HCT116 (cell line): ENCODE data around the gene CNTNAP2.

Source experiments
- CTCF ChIP-seq, 3 experiments: fragments of 200-600 bp in 1 of 3; sonication (generic) in 1 of 3; IDR thresholded peaks in 2 of 3; conservative IDR thresholded peaks in 1 of 3; 2 replicates each; pipeline ENCODE4 v1.5.1; 2012 to 2017; ENCODE audit warnings: low read depth in 2 of 3, low read length in 2 of 3, antibody characterized with exemption in 1 of 3, borderline replicate concordance in 1 of 3, control low read depth in 1 of 3, mild to moderate bottlenecking in 1 of 3, mixed read lengths in 1 of 3, mixed run types in 1 of 3, moderate library complexity in 1 of 3; ENCODE audit not compliant: insufficient read depth in 1 of 3
- ELF1 ChIP-seq: IDR thresholded peaks from 2 replicates; pipeline ENCODE4 v1.6.1; 2012; ENCODE audit warnings: low read depth, borderline replicate concordance
- EZH2 ChIP-seq: fragments of 200-600 bp; sonication (generic); IDR thresholded peaks from 2 replicates; pipeline ENCODE4 v1.6.1; 2017; ENCODE audit warnings: antibody characterized with exemption, mixed run types
- EZH2phosphoT487 ChIP-seq: fragments of 200-600 bp; IDR thresholded peaks from 2 replicates; pipeline ENCODE4 v1.6.1; 2018; ENCODE audit warnings: antibody characterized with exemption, borderline replicate concordance
- FOSL1 ChIP-seq: IDR thresholded peaks from 2 replicates; pipeline ENCODE4 v1.6.1; 2012; ENCODE audit warnings: low read depth
- POLR2A ChIP-seq: IDR thresholded peaks from 2 replicates; pipeline ENCODE4 v1.7.0; 2011; ENCODE audit warnings: borderline replicate concordance; ENCODE audit not compliant: insufficient read depth, insufficient read length; ENCODE audit errors: extremely low read depth
- POLR2AphosphoS5 ChIP-seq: IDR thresholded peaks from 2 replicates; pipeline ENCODE4 v1.6.1; 2011; ENCODE audit warnings: mild to moderate bottlenecking, low read depth, low read length, moderate library complexity
- REST ChIP-seq: IDR thresholded peaks from 2 replicates; pipeline ENCODE4 v1.6.1; 2012; ENCODE audit warnings: low read depth
- SIN3A ChIP-seq: IDR thresholded peaks from 2 replicates; pipeline ENCODE4 v1.6.1; 2012; ENCODE audit warnings: low read depth
- YY1 ChIP-seq: IDR thresholded peaks from 2 replicates; pipeline ENCODE4 v1.6.1; 2011; ENCODE audit warnings: low read length, low read depth, moderate library complexity, mild to moderate bottlenecking; ENCODE audit not compliant: insufficient replicate concordance; ENCODE audit errors: extremely low read depth
- ZFX ChIP-seq: fragments of 450-650 bp; IDR thresholded peaks from 2 replicates; pipeline ENCODE4 v1.6.1; 2017
- ZNF274 ChIP-seq: fragments of 200-500 bp; sonication (Bioruptor generic); IDR thresholded peaks from 2 replicates; pipeline ENCODE4 v1.6.1; 2014; ENCODE audit warnings: mild to moderate bottlenecking, low read depth, low read length, inconsistent platforms

DNA sequence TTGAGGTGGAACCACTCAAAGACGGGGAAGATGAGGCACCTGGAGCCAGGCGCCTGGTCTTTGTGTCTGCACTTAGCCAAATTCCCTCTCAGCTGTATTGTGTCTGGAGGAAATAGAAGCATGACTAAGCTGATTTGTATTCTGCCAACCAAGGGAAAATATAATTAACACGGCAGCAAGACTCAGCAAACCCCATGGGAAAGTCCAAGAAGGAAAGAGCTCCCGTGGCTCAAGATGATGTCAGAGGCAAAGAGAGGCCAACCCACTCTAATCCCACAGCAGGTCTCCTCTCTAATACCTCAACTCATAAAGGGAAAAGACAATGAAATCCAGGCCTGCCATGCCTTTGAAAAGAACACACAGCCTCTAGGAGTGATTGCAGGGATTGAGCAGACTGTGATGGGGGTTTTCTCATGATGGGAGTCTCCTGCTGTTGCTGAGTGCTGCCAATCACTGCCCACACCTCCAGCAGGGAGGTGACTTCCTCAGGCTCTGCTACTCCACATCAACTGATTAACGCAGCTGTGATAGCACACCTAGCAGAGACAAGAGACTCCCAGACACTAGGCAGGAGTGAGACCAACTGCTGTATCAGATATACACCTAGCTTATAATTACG is 2218.5 kb downstream of the CNTNAP2 start:
- TF ChIP-seq CTCF (IDR thresholded peaks at IDR 0.05 in 2 of 3, conservative IDR thresholded peaks at IDR 0.05 in 1 of 3; ENCODE audit: borderline replicate concordance in 1 of 3, insufficient read depth in 1 of 3, low read depth in 2 of 3, low read length in 2 of 3) (no peak), EZH2phosphoT487 (no peak), REST (no peak), ELF1 (no peak), ZFX (no peak), EZH2 (no peak), POLR2AphosphoS5 (no peak), ZNF274 (no peak), YY1 (no peak), POLR2A (no peak), FOSL1 (no peak), SIN3A (no peak)
